Activated naive CD4-positive, alpha-beta T cell (primary cell): ENCODE measurements around the gene SPATA31C2.
A peak's percentile ranks its signal among the peaks of the same experiment; 100 is the strongest.
"Not testable (repeated sequence)": the region's sequence is repeated elsewhere in the genome, so short reads cannot be mapped to it uniquely, and the experiment has no call there.

Source experiments
- DNase-seq, 4 experiments: peaks; one replicate each; lab custom pipeline; 2025; lab: John Stamatoyannopoulos, UW

SPATA31C2 gene

GRCh38 chr9:88138375-88138774, at the start of gene SPATA31C2:
Gene SPATA31C2 (minus strand): TSS chr9:88138475. CDS start chr9:88138446, 29 bp downstream.
- DNase-seq = not testable (repeated sequence)

GRCh38 chr9:88187631-88188030, 49.4 kb upstream of the SPATA31C2 start:
- no peak for DNase-seq

GRCh38 chr9:88186495-88187110, 48.3 kb upstream of the SPATA31C2 start:
- DNase-seq = no peak

- DNase-seq = no peak
Observed at GRCh38 chr9:88184976-88185375, 46.7 kb upstream of the SPATA31C2 start.

- DNase-seq = no peak
Observed at GRCh38 chr9:88183798-88184495, 45.7 kb upstream of the SPATA31C2 start.

GRCh38 chr9:88182501-88182900, 44.2 kb upstream of the SPATA31C2 start:
- no peak for DNase-seq

- no peak for DNase-seq
Observed at GRCh38 chr9:88180081-88180765, 41.9 kb upstream of the SPATA31C2 start.

GRCh38 chr9:88179062-88179521, 40.8 kb upstream of the SPATA31C2 start:
- DNase-seq = peak in 1 of 4 experiments; percentile 1

- DNase-seq = no peak
Observed at GRCh38 chr9:88178641-88179040, 40.4 kb upstream of the SPATA31C2 start.

GRCh38 chr9:88177371-88177770, 39.1 kb upstream of the SPATA31C2 start:
- DNase-seq = no peak

- no peak for DNase-seq
Observed at GRCh38 chr9:88174324-88174723, 36.0 kb upstream of the SPATA31C2 start.

GRCh38 chr9:88173378-88173999, 35.2 kb upstream of the SPATA31C2 start:
- peak in 1 of 4 experiments; percentile 33 for DNase-seq

- no peak for DNase-seq
Observed at GRCh38 chr9:88169700-88170099, 31.4 kb upstream of the SPATA31C2 start.

GRCh38 chr9:88168564-88168963, 30.3 kb upstream of the SPATA31C2 start:
- no peak for DNase-seq

- no peak for DNase-seq
Observed at GRCh38 chr9:88166660-88167059, 28.4 kb upstream of the SPATA31C2 start.

GRCh38 chr9:88164850-88165249, 26.6 kb upstream of the SPATA31C2 start:
- no peak for DNase-seq

GRCh38 chr9:88161144-88161543, 22.9 kb upstream of the SPATA31C2 start:
- no peak for DNase-seq

- DNase-seq = no peak
Observed at GRCh38 chr9:88143957-88144625, 5.8 kb upstream of the SPATA31C2 start.

GRCh38 chr9:88143179-88143578, 4.9 kb upstream of the SPATA31C2 start:
- no peak for DNase-seq

GRCh38 chr9:88133552-88133951, 4.7 kb downstream of the SPATA31C2 start:
- not testable (repeated sequence) for DNase-seq

GRCh38 chr9:88129556-88129955, 8.7 kb downstream of the SPATA31C2 start:
- DNase-seq = not testable (repeated sequence)
